HG02852 (cell line): Measurements from ENCODE around the gene FLRT1.

Experiments
- ATAC-seq: cut with Tn5 transposase; IDR thresholded peaks from one replicate; pipeline ENCODE4 v1.9.1; 2021; ENCODE audit warnings: mild to moderate bottlenecking, moderate library complexity; ENCODE audit not compliant: unreplicated experiment

FLRT1 gene

DNA sequence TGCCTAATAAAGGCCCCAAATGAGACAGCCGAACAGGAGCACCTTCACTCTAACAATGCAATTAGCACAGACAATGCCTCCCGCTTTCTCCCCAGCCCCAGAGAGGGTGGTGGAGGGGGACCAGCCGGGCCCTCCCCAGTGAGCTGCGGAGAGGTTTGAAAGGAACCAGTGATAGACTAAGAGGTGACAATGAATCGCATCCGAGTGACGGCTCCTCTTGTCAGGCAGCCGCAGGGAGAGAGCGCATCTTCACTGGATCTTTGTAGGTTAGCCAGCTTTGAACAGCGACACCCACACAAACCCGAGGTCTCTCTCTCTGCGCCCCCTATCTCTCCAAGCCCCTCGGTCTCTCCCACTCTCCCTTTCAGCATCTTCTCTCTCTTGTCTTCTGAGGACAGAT is 28.0 kb downstream of the FLRT1 start:
- no peak for ATAC-seq

DNA sequence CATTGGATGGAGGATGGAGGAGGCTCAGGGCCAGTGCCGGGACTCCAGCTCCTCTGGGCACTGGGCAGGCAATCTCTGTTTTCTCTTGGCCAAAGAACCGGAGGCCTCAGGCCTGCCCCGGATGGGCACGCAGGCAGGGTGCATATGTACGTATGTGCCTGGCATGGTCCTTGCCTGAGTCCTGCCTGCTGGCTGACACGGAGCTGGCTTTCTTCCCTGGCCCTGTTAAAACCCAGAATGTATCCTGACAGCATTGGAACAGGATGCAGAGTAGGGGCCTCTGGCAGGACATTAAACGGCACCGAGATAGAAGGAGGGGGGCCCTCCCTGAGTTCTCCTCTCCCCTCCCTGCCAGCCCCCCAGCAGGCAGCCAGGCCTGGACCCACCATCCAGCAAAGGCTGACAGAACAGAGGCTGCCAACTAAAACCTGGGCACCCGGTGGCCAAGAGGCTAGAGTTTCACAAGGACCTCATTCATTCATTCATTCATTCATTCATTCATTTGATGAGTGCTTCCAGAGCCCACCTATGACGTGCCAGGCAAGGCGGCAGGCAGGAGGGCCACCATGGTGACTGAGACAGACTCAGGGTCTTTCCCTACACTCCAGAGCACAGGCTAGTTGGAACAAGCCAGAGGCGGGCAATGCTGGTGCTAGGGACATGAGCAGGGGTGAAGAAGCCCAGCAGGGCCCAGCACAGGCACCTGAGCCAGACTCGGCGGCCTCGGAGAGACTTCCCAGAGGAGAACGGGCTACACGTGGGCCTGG is 28.8 kb downstream of the FLRT1 start:
- ATAC-seq = no peak

- ATAC-seq = no peak
Observed at GRCh38 chr11:64065141-64065465, 29.4 kb downstream of the FLRT1 start.

GRCh38 chr11:64065712-64066111 is 30.0 kb downstream of the FLRT1 start:
- ATAC-seq = no peak

- no peak for ATAC-seq
Observed at GRCh38 chr11:64067230-64067993, 31.7 kb downstream of the FLRT1 start.

GRCh38 chr11:64068705-64069400 is 33.1 kb downstream of the FLRT1 start:
- ATAC-seq = no peak

- ATAC-seq = no peak
Observed at GRCh38 chr11:64069401-64070313, 33.9 kb downstream of the FLRT1 start.

DNA sequence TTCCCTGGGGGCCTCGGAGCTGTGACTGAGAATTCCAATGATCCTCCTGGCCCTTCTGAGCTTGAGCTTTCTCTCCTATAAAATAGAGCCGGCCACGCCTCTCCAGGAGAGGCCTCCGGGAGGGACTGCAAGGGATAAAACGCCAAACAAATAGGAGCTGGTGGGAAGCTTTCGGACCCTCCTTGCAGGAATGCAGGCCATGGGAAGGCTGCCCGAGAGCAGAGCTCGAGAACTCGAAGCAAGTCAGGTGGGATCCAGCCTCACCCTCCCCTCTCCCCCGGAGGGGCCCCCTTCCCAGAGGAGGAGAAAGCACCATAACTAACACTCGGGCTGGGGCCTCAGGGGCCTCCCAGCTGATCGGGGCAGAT is 34.6 kb downstream of the FLRT1 start:
- no peak for ATAC-seq

GRCh38 chr11:64071849-64072248 is 36.1 kb downstream of the FLRT1 start:
- no peak for ATAC-seq

DNA sequence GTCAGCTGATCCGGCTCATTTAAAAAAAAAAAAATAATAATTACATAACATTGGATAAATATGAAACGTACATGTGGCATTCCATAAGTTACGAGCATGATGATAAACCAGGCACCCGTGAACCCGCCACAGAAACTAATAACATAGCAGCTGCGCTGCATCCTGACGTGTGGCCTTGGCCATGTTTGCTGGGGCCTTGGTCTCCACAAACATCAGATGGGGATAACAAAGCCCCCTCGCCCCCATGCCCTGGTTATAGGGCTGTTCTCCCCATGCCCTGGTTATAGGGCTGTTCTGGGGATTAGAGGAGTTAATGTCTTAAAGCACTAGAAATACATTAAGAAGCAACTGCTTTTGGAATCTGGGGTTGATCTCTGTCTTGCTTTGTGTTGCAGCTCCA is 36.7 kb downstream of the FLRT1 start:
- ATAC-seq = no peak

DNA sequence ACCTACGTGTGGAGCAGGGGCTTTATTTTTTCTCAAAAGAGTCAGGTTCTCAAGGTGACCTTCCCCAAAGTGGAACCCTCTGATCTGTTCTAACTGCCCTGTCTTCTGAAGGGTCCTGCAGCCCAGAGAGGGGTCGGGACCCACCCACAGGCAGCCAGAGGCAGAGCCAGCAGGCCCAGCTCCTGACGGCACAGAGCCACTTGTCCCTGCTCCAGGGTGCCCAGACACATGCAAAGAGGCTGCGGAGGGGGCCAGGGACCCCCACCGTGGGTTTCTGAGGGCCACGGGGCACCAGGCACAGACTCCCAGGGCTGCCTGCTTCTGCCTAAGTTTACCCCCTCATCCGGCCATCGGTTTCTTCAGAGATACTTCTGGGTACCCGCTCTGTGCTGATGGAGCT is 37.1 kb downstream of the FLRT1 start:
- no peak for ATAC-seq

GRCh38 chr11:64073542-64073941 is 37.8 kb downstream of the FLRT1 start:
- no peak for ATAC-seq

DNA sequence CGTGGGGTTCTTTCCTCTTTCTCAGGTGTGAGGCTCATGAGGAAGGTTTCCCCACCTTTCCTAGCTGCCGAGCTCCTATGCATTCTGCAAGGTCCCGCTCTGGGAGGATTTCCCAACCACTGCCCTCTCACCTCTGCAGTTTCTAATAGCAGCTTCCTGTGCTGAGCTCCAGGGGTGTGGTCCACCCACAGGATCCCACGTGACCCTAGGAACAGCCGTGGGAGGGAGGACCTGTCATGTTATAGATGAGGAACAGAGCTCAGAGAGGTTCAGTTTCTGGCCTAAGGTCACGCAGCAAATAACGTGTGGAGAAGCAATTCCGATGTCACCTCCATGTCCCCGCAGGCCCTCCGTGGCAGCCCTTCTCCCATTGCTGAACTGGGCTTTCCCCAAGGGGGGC is 38.5 kb downstream of the FLRT1 start:
- ATAC-seq = no peak

- ATAC-seq = no peak
Observed at GRCh38 chr11:64076758-64077157, 41.0 kb downstream of the FLRT1 start.

DNA sequence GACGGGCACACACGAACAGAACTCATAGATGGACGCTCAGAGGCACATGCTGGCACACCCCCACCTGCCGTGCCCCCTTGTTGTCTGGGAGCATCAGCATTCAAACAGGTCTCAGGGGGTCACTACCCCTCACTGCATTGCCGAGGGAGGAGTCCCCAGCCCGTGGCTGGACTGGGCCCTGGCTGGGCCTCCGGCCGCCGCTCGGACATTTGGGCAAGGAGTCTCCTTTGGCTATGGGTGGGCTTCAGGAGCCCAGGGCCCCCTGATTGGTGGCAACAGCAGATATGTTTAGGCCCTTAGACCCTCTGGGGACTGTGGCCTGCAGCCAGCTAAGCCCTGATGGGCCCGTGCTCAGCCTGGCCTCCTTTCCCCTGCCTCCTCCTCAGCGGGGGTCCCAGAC is 41.9 kb downstream of the FLRT1 start:
- ATAC-seq = no peak

- no peak for ATAC-seq
Observed at GRCh38 chr11:64078284-64078683, 42.6 kb downstream of the FLRT1 start.

DNA sequence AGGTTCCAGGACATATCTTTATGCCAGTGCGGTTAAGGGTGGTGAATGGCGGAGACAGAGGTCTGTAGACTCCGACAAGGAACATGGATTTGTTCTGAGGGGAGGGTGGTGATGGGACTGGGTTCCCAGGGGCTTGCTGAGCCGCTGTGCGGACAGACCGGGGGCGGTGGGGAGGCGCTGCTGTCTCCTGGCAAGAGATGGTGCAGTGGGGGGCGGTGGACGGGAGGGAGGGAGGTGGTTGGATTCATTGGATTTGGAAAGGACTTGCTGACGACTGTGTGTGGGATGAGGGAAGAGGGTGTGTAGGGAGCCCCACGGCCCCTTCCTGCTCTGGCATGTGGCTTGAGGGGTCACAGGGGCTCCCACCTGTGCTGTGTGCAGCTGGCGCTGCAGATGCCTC is 43.2 kb downstream of the FLRT1 start:
- no peak for ATAC-seq

- no peak for ATAC-seq
Observed at GRCh38 chr11:64080390-64080789, 44.7 kb downstream of the FLRT1 start.

DNA sequence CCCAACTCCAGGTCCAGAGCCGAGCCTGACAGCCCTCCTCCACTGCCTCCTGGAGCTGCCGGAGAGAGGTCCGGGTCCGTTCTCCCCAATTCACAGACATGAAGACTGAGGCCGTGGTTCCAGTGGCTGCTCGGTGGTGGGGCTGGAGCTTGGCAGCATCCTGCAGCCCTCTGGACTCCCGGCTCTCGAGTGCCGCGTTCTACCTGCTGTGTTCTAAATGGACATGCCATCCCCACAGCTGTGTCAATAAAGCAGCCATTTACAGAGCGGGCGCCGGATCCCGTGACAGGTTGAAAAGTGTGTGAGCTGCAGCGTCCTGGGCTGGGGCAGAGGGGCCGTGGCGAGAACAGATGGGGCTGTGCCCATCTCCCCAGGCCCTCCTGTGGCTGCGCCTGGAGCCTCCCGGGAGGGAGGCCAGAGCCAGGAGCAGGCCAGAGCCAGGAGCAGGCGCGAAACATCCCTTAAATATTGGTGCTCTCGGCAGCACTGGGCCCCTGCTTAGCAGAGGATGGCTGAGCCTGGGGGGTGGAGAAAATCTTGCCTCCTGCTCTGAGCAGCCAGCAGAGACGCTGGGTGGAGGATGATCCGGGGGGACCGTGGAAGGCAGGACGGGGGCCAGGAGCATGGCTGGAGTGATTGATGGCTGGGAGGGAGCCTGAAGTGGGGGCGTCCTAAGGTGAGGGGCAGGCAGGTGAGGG is 46.2 kb downstream of the FLRT1 start:
- ATAC-seq = no peak

DNA sequence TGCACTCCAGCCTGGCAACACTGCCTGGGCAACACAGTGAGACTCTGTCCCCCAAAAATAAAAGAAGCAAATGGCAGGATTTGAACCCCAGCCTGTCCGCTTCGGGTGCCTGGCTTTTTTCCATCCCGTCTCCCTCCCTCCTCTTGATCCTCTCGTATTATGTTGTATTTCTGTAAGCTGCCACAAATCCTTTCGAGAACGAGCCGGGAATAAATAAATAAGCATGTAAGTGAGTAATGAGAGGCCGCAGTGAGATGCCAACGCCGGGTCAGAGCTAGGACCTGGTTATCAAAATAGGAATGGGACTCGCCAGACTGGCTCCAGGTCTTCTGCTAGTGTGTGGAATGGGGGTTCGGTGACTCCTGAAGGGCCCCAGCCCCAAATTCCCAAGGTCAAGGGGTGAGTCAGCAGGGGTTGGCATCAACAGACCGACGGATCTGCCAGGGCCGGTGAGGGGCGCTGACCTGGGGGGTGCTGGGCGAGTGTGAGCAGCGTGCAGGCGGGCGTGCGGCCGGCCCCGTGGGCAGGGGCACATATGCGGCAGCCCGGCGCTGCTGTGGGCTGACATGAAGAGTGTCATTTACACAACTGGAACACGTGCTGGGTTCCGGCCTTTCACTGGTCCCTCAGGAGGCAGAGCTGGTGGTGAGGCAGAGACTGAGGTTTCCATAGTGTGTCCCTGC is 47.8 kb downstream of the FLRT1 start:
- no peak for ATAC-seq
